ENCODE measurements around the gene FGD3. TPM values are rescaled to one million over a fixed set of nuclear protein-coding genes. Genes with fewer than 3 reads are reported as not detected.

Gene FGD3
- total RNA-seq, 1 donor: not detected

DNA sequence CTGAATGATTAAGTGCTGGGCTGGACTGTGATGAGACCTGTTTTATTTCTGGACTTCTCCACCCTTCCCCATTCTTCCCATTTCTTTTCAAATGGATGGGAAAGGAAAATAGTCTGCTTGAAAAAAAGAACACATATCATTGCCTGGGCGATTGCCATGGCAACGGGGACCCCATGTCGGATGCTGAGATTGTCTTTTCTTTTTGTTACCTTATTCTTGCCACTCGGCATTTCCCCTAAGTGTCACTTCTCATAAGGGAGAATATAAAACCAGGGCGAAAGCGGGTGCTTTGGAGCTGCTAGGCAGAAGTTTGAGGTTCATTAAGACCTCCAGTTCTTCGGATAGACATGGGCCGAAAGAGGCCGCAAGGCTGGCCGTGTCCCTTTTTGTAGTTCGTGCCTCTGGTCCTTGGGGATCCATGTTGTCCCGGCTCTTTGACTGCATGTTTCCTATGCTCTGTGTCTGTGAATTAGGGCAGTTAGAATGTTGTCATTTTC lies 763 bp downstream of the FGD3 start:
- no peaks in the 10 kb centered on the region for H4K20me1 ChIP-seq (ENCODE audit: insufficient read depth, low read length)
- H3K9me3 ChIP-seq (ENCODE audit: low read depth, low read length): no peaks in the 10 kb centered on the region
- peaks cover 2% of the 10 kb centered on the region for H3K4me1 ChIP-seq (ENCODE audit: insufficient read depth, low read length)
- no peak for DNase-seq (ENCODE audit: insufficient read length, low spot score, missing footprints)
- no peaks in the 10 kb centered on the region for H3K36me3 ChIP-seq (ENCODE audit: insufficient read depth, low read length)
- TF ChIP-seq, protein P1, sequence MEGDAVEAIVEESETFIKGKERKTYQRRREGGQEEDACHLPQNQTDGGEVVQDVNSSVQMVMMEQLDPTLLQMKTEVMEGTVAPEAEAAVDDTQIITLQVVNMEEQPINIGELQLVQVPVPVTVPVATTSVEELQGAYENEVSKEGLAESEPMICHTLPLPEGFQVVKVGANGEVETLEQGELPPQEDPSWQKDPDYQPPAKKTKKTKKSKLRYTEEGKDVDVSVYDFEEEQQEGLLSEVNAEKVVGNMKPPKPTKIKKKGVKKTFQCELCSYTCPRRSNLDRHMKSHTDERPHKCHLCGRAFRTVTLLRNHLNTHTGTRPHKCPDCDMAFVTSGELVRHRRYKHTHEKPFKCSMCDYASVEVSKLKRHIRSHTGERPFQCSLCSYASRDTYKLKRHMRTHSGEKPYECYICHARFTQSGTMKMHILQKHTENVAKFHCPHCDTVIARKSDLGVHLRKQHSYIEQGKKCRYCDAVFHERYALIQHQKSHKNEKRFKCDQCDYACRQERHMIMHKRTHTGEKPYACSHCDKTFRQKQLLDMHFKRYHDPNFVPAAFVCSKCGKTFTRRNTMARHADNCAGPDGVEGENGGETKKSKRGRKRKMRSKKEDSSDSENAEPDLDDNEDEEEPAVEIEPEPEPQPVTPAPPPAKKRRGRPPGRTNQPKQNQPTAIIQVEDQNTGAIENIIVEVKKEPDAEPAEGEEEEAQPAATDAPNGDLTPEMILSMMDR (IDR thresholded peaks at IDR 0.05; ENCODE audit: extremely low read depth, low read depth, low read length): no peak
- no peak overlapping the region for H2AFZ ChIP-seq (ENCODE audit: low read length)
- H3K79me2 ChIP-seq (ENCODE audit: insufficient read depth, low read length): no peaks in the 10 kb centered on the region
- H3K4me3 ChIP-seq (ENCODE audit: insufficient read depth, low read length): no peak overlapping the region
- H3K4me2 ChIP-seq (ENCODE audit: insufficient read depth, low read length): no peak overlapping the region
- peaks cover 35% of the 10 kb centered on the region for H3K27me3 ChIP-seq (ENCODE audit: insufficient read depth, low read length)
- H3K27ac ChIP-seq (ENCODE audit: low read depth, low read length): no peak overlapping the region

DNA sequence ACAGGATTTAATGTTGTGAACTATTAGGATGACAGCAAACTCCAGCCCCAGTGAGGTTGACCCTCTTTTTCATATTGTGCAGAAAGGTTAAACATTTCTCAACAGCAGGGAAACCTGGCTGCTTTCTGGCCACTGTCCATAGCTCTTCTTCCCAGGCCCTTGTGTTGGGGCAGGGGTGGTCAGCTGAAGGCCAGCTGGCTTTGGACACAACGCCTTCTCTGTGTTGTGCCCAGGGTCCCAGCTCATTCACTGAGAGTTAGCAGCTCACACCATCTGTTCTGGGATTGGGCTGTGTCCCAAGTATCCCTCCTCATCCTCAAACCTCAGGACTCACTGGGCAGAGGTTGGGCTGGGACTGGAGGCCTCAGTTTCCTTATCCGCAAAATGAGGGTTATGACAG lies 1.3 kb downstream of the FGD3 start:
- no peaks in the 10 kb centered on the region for H3K36me3 ChIP-seq (ENCODE audit: insufficient read depth, low read length)
- peaks cover 35% of the 10 kb centered on the region for H3K27me3 ChIP-seq (ENCODE audit: insufficient read depth, low read length)
- DNase-seq (ENCODE audit: insufficient read length, low spot score, missing footprints): no peak
- H3K79me2 ChIP-seq (ENCODE audit: insufficient read depth, low read length): no peaks in the 10 kb centered on the region
- no peaks in the 10 kb centered on the region for H3K9me3 ChIP-seq (ENCODE audit: low read depth, low read length)
- TF ChIP-seq, protein P1 (IDR thresholded peaks at IDR 0.05; ENCODE audit: extremely low read depth, low read depth, low read length): no peak
- H4K20me1 ChIP-seq (ENCODE audit: insufficient read depth, low read length): no peaks in the 10 kb centered on the region
- no peak overlapping the region for H3K4me2 ChIP-seq (ENCODE audit: insufficient read depth, low read length)
- H2AFZ ChIP-seq (ENCODE audit: low read length): no peak overlapping the region
- H3K27ac ChIP-seq (ENCODE audit: low read depth, low read length): no peak overlapping the region
- peaks cover 8% of the 10 kb centered on the region for H3K4me1 ChIP-seq (ENCODE audit: insufficient read depth, low read length)
- no peak overlapping the region for H3K4me3 ChIP-seq (ENCODE audit: insufficient read depth, low read length)

DNA sequence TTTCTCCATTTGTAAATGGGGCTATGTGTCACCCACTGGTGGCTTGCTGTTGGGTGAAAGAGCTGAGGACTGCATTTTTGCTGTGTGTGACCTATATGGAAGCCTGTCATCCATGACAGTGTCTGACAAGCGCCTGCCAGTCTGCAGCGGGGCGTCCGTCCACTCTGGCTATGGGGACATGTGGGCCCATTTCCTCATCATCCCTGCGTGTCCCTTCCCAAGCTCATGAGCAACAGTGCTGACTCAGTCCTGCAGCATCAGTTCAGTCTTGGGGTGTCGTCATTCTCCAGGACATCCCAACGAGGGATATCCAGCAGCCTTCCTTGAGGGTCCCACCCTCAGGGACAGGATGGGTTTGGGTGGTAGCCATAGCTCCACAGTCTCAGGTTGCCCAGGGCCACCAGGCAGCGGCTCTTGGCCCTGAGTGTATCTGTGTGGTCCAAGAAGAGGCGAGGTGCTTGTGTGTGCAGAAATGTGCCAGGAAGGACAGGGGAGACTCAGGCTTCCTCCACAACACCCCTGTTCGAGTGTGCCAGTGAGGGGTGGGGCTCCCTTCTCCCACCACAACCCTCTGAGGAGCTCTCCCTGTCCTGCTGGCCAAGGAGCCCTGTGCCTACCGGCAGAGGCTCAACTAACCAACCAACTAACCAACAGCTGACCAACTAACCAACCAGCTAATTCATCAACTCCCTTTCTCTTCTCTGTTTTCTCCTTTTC lies 2.1 kb downstream of the FGD3 start:
- Histone ChIP-seq H3K9me3 (ENCODE audit: low read depth, low read length) (no peaks in the 10 kb centered on the region), H2AFZ (ENCODE audit: low read length) (no peak overlapping the region), H3K27ac (ENCODE audit: low read depth, low read length) (no peak overlapping the region), H3K79me2 (ENCODE audit: insufficient read depth, low read length) (no peaks in the 10 kb centered on the region), H3K4me2 (ENCODE audit: insufficient read depth, low read length) (no peak overlapping the region), H3K4me3 (ENCODE audit: insufficient read depth, low read length) (no peak overlapping the region), H4K20me1 (ENCODE audit: insufficient read depth, low read length) (no peaks in the 10 kb centered on the region), H3K36me3 (ENCODE audit: insufficient read depth, low read length) (no peaks in the 10 kb centered on the region), H3K4me1 (ENCODE audit: insufficient read depth, low read length) (peaks cover 15% of the 10 kb centered on the region), H3K27me3 (ENCODE audit: insufficient read depth, low read length) (peaks cover 35% of the 10 kb centered on the region)
- no peak for DNase-seq (ENCODE audit: insufficient read length, low spot score, missing footprints)
- TF ChIP-seq, protein P1 (IDR thresholded peaks at IDR 0.05; ENCODE audit: extremely low read depth, low read depth, low read length): no peak

DNA sequence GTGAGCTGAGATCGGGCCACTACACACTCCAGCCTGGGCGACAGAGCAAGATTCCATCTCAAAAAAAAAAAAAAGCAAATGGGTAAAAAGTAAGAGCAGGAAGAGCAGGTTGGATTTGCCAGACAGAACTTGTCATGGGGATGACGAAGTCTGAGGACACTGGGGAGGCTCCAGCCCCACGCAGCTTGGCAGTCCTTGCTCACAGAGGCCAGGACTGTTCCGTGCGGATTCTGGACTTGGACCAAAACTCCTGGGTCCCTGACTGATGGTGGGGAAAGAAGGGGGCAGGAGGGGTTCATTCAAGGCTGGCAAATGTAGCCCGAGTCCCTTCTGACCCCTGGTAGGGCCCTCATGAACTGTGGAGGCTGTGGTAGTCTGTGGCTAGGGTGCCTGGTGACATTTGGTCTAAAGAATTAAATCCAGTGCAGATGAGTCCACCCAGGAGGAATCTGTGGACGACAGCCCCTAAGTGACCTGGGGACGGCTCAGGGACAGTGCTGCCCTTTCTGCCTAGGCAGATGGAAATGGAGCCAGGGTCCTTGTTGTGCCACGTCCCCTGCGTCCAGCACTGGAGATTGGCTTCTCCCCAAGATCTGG lies 3.1 kb downstream of the FGD3 start:
- Histone ChIP-seq H2AFZ (ENCODE audit: low read length) (no peak overlapping the region), H3K4me1 (ENCODE audit: insufficient read depth, low read length) (peaks cover 15% of the 10 kb centered on the region), H3K79me2 (ENCODE audit: insufficient read depth, low read length) (no peaks in the 10 kb centered on the region), H3K27me3 (ENCODE audit: insufficient read depth, low read length) (peaks cover 34% of the 10 kb centered on the region), H3K9me3 (ENCODE audit: low read depth, low read length) (no peaks in the 10 kb centered on the region), H4K20me1 (ENCODE audit: insufficient read depth, low read length) (no peaks in the 10 kb centered on the region), H3K27ac (ENCODE audit: low read depth, low read length) (no peak overlapping the region), H3K4me3 (ENCODE audit: insufficient read depth, low read length) (no peak overlapping the region), H3K36me3 (ENCODE audit: insufficient read depth, low read length) (no peaks in the 10 kb centered on the region), H3K4me2 (ENCODE audit: insufficient read depth, low read length) (no peak overlapping the region)
- TF ChIP-seq, protein P1 (IDR thresholded peaks at IDR 0.05; ENCODE audit: extremely low read depth, low read depth, low read length): no peak
- no peak for DNase-seq (ENCODE audit: insufficient read length, low spot score, missing footprints)
